Caco-2 (cell line): ENCODE measurements around the gene TUBB3. TPM values are rescaled to one million over a fixed set of nuclear protein-coding genes. Genes with fewer than 3 reads are reported as not detected.
A peak's percentile ranks its signal among the peaks of the same experiment; 100 is the strongest.

ENCODE experiments used
- BruUV-seq: library from RNA; stranded (reverse); fragments of 400-500 nt; replicated peaks from 2 replicates; lab custom pipeline; 2021; lab: Mats Ljungman, UMichigan
- CTCF ChIA-PET: fragments of 300-600 bp; sonication (Branson Sonifier 250); formaldehyde crosslinking; loops from one replicate; lab custom pipeline; 2022; ENCODE audit warnings: antibody characterized with exemption; lab: Charles Lee
- POLR2A ChIA-PET: fragments of 300-600 bp; sonication (Branson Sonifier 250); formaldehyde crosslinking; loops from one replicate; lab custom pipeline; 2022; ENCODE audit warnings: antibody characterized with exemption; lab: Charles Lee
- DNase-seq, 2 experiments: peaks; one replicate each; pipeline versions ENCODE4 v3.0.0 to v3.0.0-alpha.2; 2020 to 2022
- H3K27me3 ChIP-seq: replicated peaks from 2 replicates; pipeline ENCODE4 v1.6.0; 2011; ENCODE audit warnings: low read length; ENCODE audit not compliant: control insufficient read depth, insufficient read depth
- H3K36me3 ChIP-seq: 2 replicates; pipeline ENCODE4 v1.5.1; 2011; ENCODE audit warnings: low read length; ENCODE audit not compliant: control insufficient read depth, insufficient read depth
- H3K4me1 ChIP-seq: fragments of 250-450 bp; sonication (Bioruptor Pico); 2 replicates; pipeline ENCODE4 v1.5.1; 2020; ENCODE audit warnings: mild to moderate bottlenecking
- H3K4me3 ChIP-seq: 2 replicates; pipeline ENCODE4 v1.5.1; 2011; ENCODE audit warnings: low read depth, mild to moderate bottlenecking, control low read depth, low read length
- H3K9me3 ChIP-seq: fragments of 250-450 bp; sonication (Bioruptor Pico); 2 replicates; pipeline ENCODE4 v1.5.1; 2020; ENCODE audit warnings: mild to moderate bottlenecking, moderate library complexity
- H3K27ac Mint-ChIP-seq: one replicate; pipeline ENCODE4 v1.8.0; 2022; ENCODE audit warnings: mixed read lengths; ENCODE audit not compliant: unreplicated experiment
- H3K27me3 Mint-ChIP-seq: one replicate; pipeline ENCODE4 v1.8.0; 2022; ENCODE audit warnings: mixed read lengths; ENCODE audit not compliant: insufficient read depth, unreplicated experiment
- H3K36me3 Mint-ChIP-seq: one replicate; pipeline ENCODE4 v1.8.0; 2022; ENCODE audit warnings: mild to moderate bottlenecking, mixed read lengths; ENCODE audit not compliant: insufficient read depth, unreplicated experiment
- H3K4me1 Mint-ChIP-seq: one replicate; pipeline ENCODE4 v1.8.0; 2022; ENCODE audit warnings: low read depth, mixed read lengths; ENCODE audit not compliant: unreplicated experiment
- H3K4me3 Mint-ChIP-seq: one replicate; pipeline ENCODE4 v1.8.0; 2022; ENCODE audit warnings: mild to moderate bottlenecking, moderate library complexity, mixed read lengths; ENCODE audit not compliant: unreplicated experiment
- H3K9me3 Mint-ChIP-seq: one replicate; pipeline ENCODE4 v1.8.0; 2022; ENCODE audit warnings: mixed read lengths; ENCODE audit not compliant: unreplicated experiment
- intact Hi-C: fragments of 100-400 bp; cut with micrococcal nuclease; formaldehyde crosslinking; loops from one replicate; pipeline ENCODE4 v1.10.0; 2022; ENCODE audit not compliant: unreplicated experiment
- total RNA-seq: library from RNA; stranded (reverse); gene quantifications from 2 replicates; pipeline ENCODE4 v1.2.3, GENCODE V29; 2022
- TF ChIP-seq, protein P1 (sequence below), 2 experiments: fragments of 200-600 bp in 1 of 2; IDR thresholded peaks; 1 replicate in 1 of 2; 2 replicates in 1 of 2; pipeline versions ENCODE4 v1.5.1 to v1.8.0; 2011 to 2022; ENCODE audit warnings: antibody characterized with exemption in 1 of 2, control low read depth in 1 of 2, inconsistent platforms in 1 of 2, low read depth in 1 of 2, low read length in 1 of 2, mild to moderate bottlenecking in 1 of 2, moderate library complexity in 1 of 2; ENCODE audit not compliant: insufficient read depth in 1 of 2, severe bottlenecking in 1 of 2, unreplicated experiment in 1 of 2

TUBB3 gene
- total RNA-seq, 1 experiment from 2014 or later = 31.3 TPM

- no TSS peak for BruUV-seq
- CTCF ChIA-PET = no interaction called here
- peaks cover 15% of the 10 kb centered on the region for H3K4me1 Mint-ChIP-seq
Measured at GRCh38 chr16:89936508-89936907, 13.4 kb downstream of the TUBB3 start.

GRCh38 chr16:89936981-89937380, 13.8 kb downstream of the TUBB3 start:
- Mint-ChIP-seq H3K36me3 (peaks cover 22% of the 10 kb centered on the region), H3K4me3 (no peak overlapping the region), H3K27me3 (no peaks in the 10 kb centered on the region), H3K4me1 (peaks cover 15% of the 10 kb centered on the region), H3K27ac (no peak overlapping the region), H3K9me3 (no peaks in the 10 kb centered on the region)
- no peaks in the 10 kb centered on the region for H3K9me3 ChIP-seq
- no peaks in the 10 kb centered on the region for H3K27me3 ChIP-seq
- H3K36me3 ChIP-seq = no peaks in the 10 kb centered on the region
- DNase-seq = no peak
- no TSS peak for BruUV-seq
- H3K4me3 ChIP-seq = no peak overlapping the region
- TF ChIP-seq, protein P1, sequence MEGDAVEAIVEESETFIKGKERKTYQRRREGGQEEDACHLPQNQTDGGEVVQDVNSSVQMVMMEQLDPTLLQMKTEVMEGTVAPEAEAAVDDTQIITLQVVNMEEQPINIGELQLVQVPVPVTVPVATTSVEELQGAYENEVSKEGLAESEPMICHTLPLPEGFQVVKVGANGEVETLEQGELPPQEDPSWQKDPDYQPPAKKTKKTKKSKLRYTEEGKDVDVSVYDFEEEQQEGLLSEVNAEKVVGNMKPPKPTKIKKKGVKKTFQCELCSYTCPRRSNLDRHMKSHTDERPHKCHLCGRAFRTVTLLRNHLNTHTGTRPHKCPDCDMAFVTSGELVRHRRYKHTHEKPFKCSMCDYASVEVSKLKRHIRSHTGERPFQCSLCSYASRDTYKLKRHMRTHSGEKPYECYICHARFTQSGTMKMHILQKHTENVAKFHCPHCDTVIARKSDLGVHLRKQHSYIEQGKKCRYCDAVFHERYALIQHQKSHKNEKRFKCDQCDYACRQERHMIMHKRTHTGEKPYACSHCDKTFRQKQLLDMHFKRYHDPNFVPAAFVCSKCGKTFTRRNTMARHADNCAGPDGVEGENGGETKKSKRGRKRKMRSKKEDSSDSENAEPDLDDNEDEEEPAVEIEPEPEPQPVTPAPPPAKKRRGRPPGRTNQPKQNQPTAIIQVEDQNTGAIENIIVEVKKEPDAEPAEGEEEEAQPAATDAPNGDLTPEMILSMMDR (IDR thresholded peaks at IDR 0.05; ENCODE audit: insufficient read depth in 1 of 2, low read depth in 1 of 2, low read length in 1 of 2, severe bottlenecking in 1 of 2, unreplicated experiment in 1 of 2) = no peak
- intact Hi-C loops = no loop called here
- CTCF ChIA-PET = no interaction called here
- POLR2A ChIA-PET = no interaction called here
- H3K4me1 ChIP-seq = peaks cover 5% of the 10 kb centered on the region

More at GRCh38 chr16:89936508-89936907, 13.4 kb downstream of the TUBB3 start:
- no peaks in the 10 kb centered on the region for H3K27me3 ChIP-seq
- no peak for DNase-seq
- no peaks in the 10 kb centered on the region for H3K9me3 Mint-ChIP-seq
- H3K27me3 Mint-ChIP-seq = no peaks in the 10 kb centered on the region
- no peaks in the 10 kb centered on the region for H3K9me3 ChIP-seq
- POLR2A ChIA-PET = no interaction called here
- peaks cover 5% of the 10 kb centered on the region for H3K4me1 ChIP-seq
- no peak overlapping the region for H3K4me3 ChIP-seq
- H3K4me3 Mint-ChIP-seq = no peak overlapping the region
- intact Hi-C loops = no loop called here
- TF ChIP-seq, protein P1 (IDR thresholded peaks at IDR 0.05; ENCODE audit: insufficient read depth in 1 of 2, low read depth in 1 of 2, low read length in 1 of 2, severe bottlenecking in 1 of 2, unreplicated experiment in 1 of 2) = no peak
- no peaks in the 10 kb centered on the region for H3K36me3 ChIP-seq
- H3K36me3 Mint-ChIP-seq = peaks cover 23% of the 10 kb centered on the region
- no peak overlapping the region for H3K27ac Mint-ChIP-seq

GRCh38 chr16:89938175-89938885, 15.2 kb downstream of the TUBB3 start:
- Histone ChIP-seq H3K36me3 (no peaks in the 10 kb centered on the region), H3K27me3 (no peaks in the 10 kb centered on the region), H3K4me3 (no peak overlapping the region), H3K9me3 (no peaks in the 10 kb centered on the region), H3K4me1 (peaks cover 5% of the 10 kb centered on the region)
- H3K27me3 Mint-ChIP-seq = no peaks in the 10 kb centered on the region
- TF ChIP-seq, protein P1 (IDR thresholded peaks at IDR 0.05; ENCODE audit: insufficient read depth in 1 of 2, low read depth in 1 of 2, low read length in 1 of 2, severe bottlenecking in 1 of 2, unreplicated experiment in 1 of 2) = no peak
- ChIA-PET CTCF (no interaction called here), POLR2A (no interaction called here)
- no peak overlapping the region for H3K27ac Mint-ChIP-seq
- H3K36me3 Mint-ChIP-seq = peaks cover 14% of the 10 kb centered on the region
- H3K9me3 Mint-ChIP-seq = no peaks in the 10 kb centered on the region
- no peak overlapping the region for H3K4me3 Mint-ChIP-seq
- intact Hi-C loops = no loop called here
- DNase-seq = no peak
- TSS peak; percentile 47 for BruUV-seq
- H3K4me1 Mint-ChIP-seq = peaks cover 15% of the 10 kb centered on the region
